K562 (cell line): Measurements from ENCODE around the gene RNF167. TPM values are rescaled to one million over a fixed set of nuclear protein-coding genes. Genes with fewer than 3 reads are reported as not detected.

Experiments
- CC2D1A ChIP-seq: fragments of 450-650 bp; IDR thresholded peaks from 2 replicates; pipeline ENCODE4 v1.6.1; 2017; ENCODE audit warnings: mild to moderate bottlenecking
- CCNT2 ChIP-seq: IDR thresholded peaks from 2 replicates; pipeline ENCODE4 v1.6.1; 2011; ENCODE audit warnings: borderline replicate concordance, low read depth, mild to moderate bottlenecking, moderate library complexity, mixed read lengths, low read length; ENCODE audit not compliant: insufficient read length; ENCODE audit errors: extremely low read depth
- CEBPG ChIP-seq, 3 experiments: fragments of 200-800 bp in 1 of 3; sonication (Bioruptor generic) in 1 of 3; sonication (generic) in 1 of 3; formaldehyde crosslinking in 1 of 3; IDR thresholded peaks in 2 of 3; conservative IDR thresholded peaks in 1 of 3; 2 replicates each; pipeline versions ENCODE4 v1.6.1 to v1.8.0; 2016 to 2022; ENCODE audit warnings: missing compliant biosample characterization in 2 of 3, missing genetic modification characterization in 2 of 3, mild to moderate bottlenecking in 1 of 3, missing genetic modification reagents in 1 of 3
- COPS2 ChIP-seq: fragments of 450-650 bp; conservative IDR thresholded peaks from 2 replicates; pipeline ENCODE4 v1.6.1; 2016; ENCODE audit warnings: mild to moderate bottlenecking, moderate library complexity
- GATA2 ChIP-seq: sonication (generic); formaldehyde crosslinking; IDR thresholded peaks from 2 replicates; pipeline ENCODE4 v1.4.0; 2020; ENCODE audit warnings: mild to moderate bottlenecking, missing genetic modification reagents
- HMGN3 ChIP-seq: IDR thresholded peaks from 2 replicates; pipeline ENCODE4 v1.6.1; 2011; ENCODE audit warnings: borderline replicate concordance, low read depth, mild to moderate bottlenecking, mixed read lengths, low read length; ENCODE audit not compliant: insufficient read length; ENCODE audit errors: extremely low read depth
- NR2C2 ChIP-seq, 2 experiments: fragments of 200-800 bp in 1 of 2; sonication (Bioruptor generic) in 1 of 2; sonication (generic) in 1 of 2; formaldehyde crosslinking in 1 of 2; IDR thresholded peaks; 2 replicates each; pipeline versions ENCODE4 v1.6.1 to v1.8.0; 2016 to 2022; ENCODE audit warnings: mild to moderate bottlenecking in 1 of 2, missing compliant biosample characterization in 1 of 2, missing genetic modification characterization in 1 of 2, missing genetic modification reagents in 1 of 2
- PCBP1 ChIP-seq: fragments of 200-400 bp; formaldehyde crosslinking; IDR thresholded peaks from 2 replicates; pipeline ENCODE4 v1.6.1; 2018; ENCODE audit warnings: mild to moderate bottlenecking, low read depth, low read length; ENCODE audit not compliant: poor library complexity, severe bottlenecking
- SUPT5H ChIP-seq: fragments of 450-650 bp; IDR thresholded peaks from 2 replicates; pipeline ENCODE4 v1.6.1; 2016
- TBL1XR1 ChIP-seq, 2 experiments: IDR thresholded peaks; 2 replicates each; pipeline ENCODE4 v1.6.1; 2012; ENCODE audit warnings: improper control_type of control experiment in 2 of 2, low read length in 2 of 2, mild to moderate bottlenecking in 1 of 2
- ZNF274 ChIP-seq: IDR thresholded peaks from 2 replicates; pipeline ENCODE4 v1.6.1; 2011; ENCODE audit warnings: low read depth, mild to moderate bottlenecking, low read length, moderate library complexity, borderline replicate concordance
- ZNF444 ChIP-seq: fragments of 250-450 bp; sonication (Bioruptor Pico); IDR thresholded peaks from 2 replicates; pipeline ENCODE4 v1.4.0; 2020; ENCODE audit warnings: mild to moderate bottlenecking, moderate library complexity
- polyA plus RNA-seq, 8 experiments: library from polyadenylated mRNA; depleted of rRNA in 4 of 8; stranded (reverse) in 5 of 8; unstranded in 3 of 8; fragments of >200 nt; fragmentation: Nextera tagmentation in 2 of 8; fragmentation: Illumina TruSeq in 1 of 8; extraction: Ambion mirVana in 2 of 8; extraction: Trizol in 1 of 8; gene quantifications; 2 replicates each; pipeline versions ENCODE4 v1.2.1 to v1.2.3, GENCODE V29; 2011 to 2014; ENCODE audit warnings: inconsistent platforms in 1 of 8, missing spikeins in 1 of 8
- total RNA-seq, 7 experiments: library from RNA; depleted of rRNA in 6 of 7; stranded (reverse); fragments of >200 nt in 6 of 7; fragmentation: Illumina TruSeq in 2 of 7; extraction: Trizol in 2 of 7; gene quantifications; 2 replicates each; pipeline versions ENCODE4 v1.2.1 to v1.2.3, GENCODE V29; 2011 to 2021; ENCODE audit warnings: low replicate concordance in 1 of 7
- TF ChIP-seq, protein P1 (sequence below), 3 experiments: fragments of 200-800 bp in 1 of 3; fragments of 250-450 bp in 1 of 3; fragments of 450-650 bp in 1 of 3; sonication (Bioruptor Pico) in 1 of 3; sonication (Bioruptor generic) in 1 of 3; formaldehyde crosslinking in 1 of 3; IDR thresholded peaks; 2 replicates each; pipeline versions ENCODE4 v1.6.1 to v1.8.0; 2016 to 2022; ENCODE audit warnings: mild to moderate bottlenecking in 2 of 3, missing genetic modification characterization in 2 of 3, missing compliant biosample characterization in 1 of 3, moderate library complexity in 1 of 3
- TF ChIP-seq, protein P2 (sequence below): sonication (generic); formaldehyde crosslinking; IDR thresholded peaks from 2 replicates; pipeline ENCODE4 v1.8.1; 2022; ENCODE audit warnings: missing genetic modification reagents
- TF ChIP-seq, protein P3 (sequence below): sonication (generic); formaldehyde crosslinking; IDR thresholded peaks from 2 replicates; pipeline ENCODE4 v1.8.1; 2023; ENCODE audit warnings: mild to moderate bottlenecking, missing genetic modification reagents, moderate library complexity

Gene RNF167
- total and polyA plus RNA-seq, 9 of the 15 experiments (the other 6 are each of a cell fraction or from before 2014, with no cell fraction given) = 16.5 to 143 (median 45.5) TPM

DNA sequence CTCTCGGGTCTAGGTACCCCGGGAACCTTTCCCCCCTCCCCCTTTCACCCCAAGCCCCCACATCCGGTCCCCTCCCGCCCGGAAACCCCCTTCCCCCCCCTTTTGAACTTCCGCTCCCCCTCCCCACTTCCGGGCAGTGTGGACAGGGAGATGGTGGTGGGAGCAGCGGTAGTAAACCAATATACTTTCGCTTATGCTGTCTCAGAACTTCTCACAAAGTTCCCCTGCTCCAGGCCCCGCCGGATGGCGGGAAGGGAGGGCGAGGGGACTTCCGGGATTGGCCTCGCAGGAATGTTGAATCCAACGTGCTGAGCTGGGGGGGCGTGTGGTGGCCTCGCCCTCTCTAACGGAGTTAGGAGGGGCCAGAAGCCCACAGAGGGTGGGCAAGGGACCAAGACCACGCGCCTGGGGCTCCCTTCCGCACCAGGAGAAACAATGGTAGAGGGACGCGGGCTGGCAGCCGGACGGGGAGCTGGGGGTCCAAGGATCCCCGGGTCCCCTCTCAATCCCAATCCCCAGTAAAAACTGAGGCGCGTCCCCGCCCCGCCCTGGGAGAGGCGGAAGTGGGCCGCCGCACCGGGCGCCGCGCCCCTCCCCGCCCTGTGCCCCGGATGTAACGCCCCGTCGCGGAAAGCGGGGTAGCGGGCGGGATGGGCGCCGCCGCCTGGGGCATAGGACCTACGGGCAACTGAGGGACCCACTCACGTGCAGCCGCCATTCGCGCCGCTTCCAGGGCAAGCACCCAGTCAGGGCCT lies 7.5 kb downstream of the RNF167 start (continued):
- TF ChIP-seq TBL1XR1 (IDR thresholded peaks at IDR 0.05; ENCODE audit: low read length in 2 of 2) = no peak
- peak; percentile 55 for TF ChIP-seq HMGN3
- TF ChIP-seq COPS2 = no peak
- TF ChIP-seq CEBPG (CRISPR knock-in tag; IDR thresholded peaks at IDR 0.05) = no peak
- TF ChIP-seq CEBPG (tag; conservative IDR thresholded peaks at IDR 0.05 in 1 of 2, IDR thresholded peaks at IDR 0.05 in 1 of 2) = no peak
- TF ChIP-seq, protein P1, sequence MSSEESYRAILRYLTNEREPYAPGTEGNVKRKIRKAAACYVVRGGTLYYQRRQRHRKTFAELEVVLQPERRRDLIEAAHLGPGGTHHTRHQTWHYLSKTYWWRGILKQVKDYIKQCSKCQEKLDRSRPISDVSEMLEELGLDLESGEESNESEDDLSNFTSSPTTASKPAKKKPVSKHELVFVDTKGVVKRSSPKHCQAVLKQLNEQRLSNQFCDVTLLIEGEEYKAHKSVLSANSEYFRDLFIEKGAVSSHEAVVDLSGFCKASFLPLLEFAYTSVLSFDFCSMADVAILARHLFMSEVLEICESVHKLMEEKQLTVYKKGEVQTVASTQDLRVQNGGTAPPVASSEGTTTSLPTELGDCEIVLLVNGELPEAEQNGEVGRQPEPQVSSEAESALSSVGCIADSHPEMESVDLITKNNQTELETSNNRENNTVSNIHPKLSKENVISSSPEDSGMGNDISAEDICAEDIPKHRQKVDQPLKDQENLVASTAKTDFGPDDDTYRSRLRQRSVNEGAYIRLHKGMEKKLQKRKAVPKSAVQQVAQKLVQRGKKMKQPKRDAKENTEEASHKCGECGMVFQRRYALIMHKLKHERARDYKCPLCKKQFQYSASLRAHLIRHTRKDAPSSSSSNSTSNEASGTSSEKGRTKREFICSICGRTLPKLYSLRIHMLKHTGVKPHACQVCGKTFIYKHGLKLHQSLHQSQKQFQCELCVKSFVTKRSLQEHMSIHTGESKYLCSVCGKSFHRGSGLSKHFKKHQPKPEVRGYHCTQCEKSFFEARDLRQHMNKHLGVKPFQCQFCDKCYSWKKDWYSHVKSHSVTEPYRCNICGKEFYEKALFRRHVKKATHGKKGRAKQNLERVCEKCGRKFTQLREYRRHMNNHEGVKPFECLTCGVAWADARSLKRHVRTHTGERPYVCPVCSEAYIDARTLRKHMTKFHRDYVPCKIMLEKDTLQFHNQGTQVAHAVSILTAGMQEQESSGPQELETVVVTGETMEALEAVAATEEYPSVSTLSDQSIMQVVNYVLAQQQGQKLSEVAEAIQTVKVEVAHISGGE (CRISPR knock-in tag; IDR thresholded peaks at IDR 0.05) = peak in 1 of 3 experiments; percentile 56; a peak in 1 of 6 replicates
- TF ChIP-seq CC2D1A = no peak
- TF ChIP-seq, protein P2, sequence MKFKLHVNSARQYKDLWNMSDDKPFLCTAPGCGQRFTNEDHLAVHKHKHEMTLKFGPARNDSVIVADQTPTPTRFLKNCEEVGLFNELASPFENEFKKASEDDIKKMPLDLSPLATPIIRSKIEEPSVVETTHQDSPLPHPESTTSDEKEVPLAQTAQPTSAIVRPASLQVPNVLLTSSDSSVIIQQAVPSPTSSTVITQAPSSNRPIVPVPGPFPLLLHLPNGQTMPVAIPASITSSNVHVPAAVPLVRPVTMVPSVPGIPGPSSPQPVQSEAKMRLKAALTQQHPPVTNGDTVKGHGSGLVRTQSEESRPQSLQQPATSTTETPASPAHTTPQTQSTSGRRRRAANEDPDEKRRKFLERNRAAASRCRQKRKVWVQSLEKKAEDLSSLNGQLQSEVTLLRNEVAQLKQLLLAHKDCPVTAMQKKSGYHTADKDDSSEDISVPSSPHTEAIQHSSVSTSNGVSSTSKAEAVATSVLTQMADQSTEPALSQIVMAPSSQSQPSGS (CRISPR knock-in tag) = no peak
- peak; percentile 25 for TF ChIP-seq CCNT2
- TF ChIP-seq GATA2 (CRISPR knock-in tag) = no peak
- peak; percentile 72 for TF ChIP-seq PCBP1
- TF ChIP-seq SUPT5H = no peak
- TF ChIP-seq ZNF444 (CRISPR knock-in tag) = no peak
- TF ChIP-seq NR2C2 (CRISPR knock-in tag; IDR thresholded peaks at IDR 0.05) = no peak
- 0 out of 2 replicates have a peak, but pooled peaks have one; percentile 40 for TF ChIP-seq NR2C2 (tag; IDR thresholded peaks at IDR 0.05)
- TF ChIP-seq ZNF274 = no peak
- TF ChIP-seq, protein P3, sequence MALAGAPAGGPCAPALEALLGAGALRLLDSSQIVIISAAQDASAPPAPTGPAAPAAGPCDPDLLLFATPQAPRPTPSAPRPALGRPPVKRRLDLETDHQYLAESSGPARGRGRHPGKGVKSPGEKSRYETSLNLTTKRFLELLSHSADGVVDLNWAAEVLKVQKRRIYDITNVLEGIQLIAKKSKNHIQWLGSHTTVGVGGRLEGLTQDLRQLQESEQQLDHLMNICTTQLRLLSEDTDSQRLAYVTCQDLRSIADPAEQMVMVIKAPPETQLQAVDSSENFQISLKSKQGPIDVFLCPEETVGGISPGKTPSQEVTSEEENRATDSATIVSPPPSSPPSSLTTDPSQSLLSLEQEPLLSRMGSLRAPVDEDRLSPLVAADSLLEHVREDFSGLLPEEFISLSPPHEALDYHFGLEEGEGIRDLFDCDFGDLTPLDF (CRISPR knock-in tag) = no peak
